GM23338 (cell line): ENCODE data around the gene PGF. TPM values are rescaled to one million over a fixed set of nuclear protein-coding genes. Genes with fewer than 3 reads are reported as not detected.

ENCODE experiments used
- ATAC-seq: fragments of 200-7000 bp; cut with Tn5 transposase; 3 replicates; pipeline ENCODE4 v1.9.1; 2020
- DNase-seq: peaks from one replicate; pipeline ENCODE4 v3.0.0-alpha.2; 2015; ENCODE audit warnings: low spot score
- H2AFZ ChIP-seq: fragments of 200-600 bp; sonication (generic); 2 replicates; pipeline ENCODE4 v1.8.0; 2016; ENCODE audit warnings: antibody characterized with exemption, mild to moderate bottlenecking, moderate library complexity
- H3F3A ChIP-seq: fragments of 200-600 bp; sonication (generic); replicated peaks from 2 replicates; pipeline ENCODE4 v1.8.0; 2017; ENCODE audit warnings: antibody characterized with exemption, mixed run types, low read depth
- H3K27ac ChIP-seq: fragments of 200-600 bp; sonication (generic); 2 replicates; pipeline ENCODE4 v1.6.1; 2016; ENCODE audit warnings: low read depth
- H3K27me3 ChIP-seq: fragments of 200-600 bp; sonication (generic); 2 replicates; pipeline ENCODE4 v1.8.0; 2016; ENCODE audit warnings: mild to moderate bottlenecking, mixed run types, moderate library complexity; ENCODE audit not compliant: insufficient read depth
- H3K36me3 ChIP-seq: fragments of 200-600 bp; sonication (generic); 2 replicates; pipeline ENCODE4 v1.8.0; 2016; ENCODE audit warnings: mild to moderate bottlenecking; ENCODE audit not compliant: insufficient read depth
- H3K4me1 ChIP-seq: fragments of 200-600 bp; sonication (generic); 2 replicates; pipeline ENCODE4 v1.8.0; 2016; ENCODE audit warnings: mild to moderate bottlenecking, moderate library complexity; ENCODE audit not compliant: insufficient read depth
- H3K4me2 ChIP-seq: fragments of 200-600 bp; sonication (generic); 2 replicates; pipeline ENCODE4 v1.7.1; 2017; ENCODE audit warnings: mixed run types
- H3K4me3 ChIP-seq: fragments of 200-600 bp; sonication (generic); 2 replicates; pipeline ENCODE4 v1.6.1; 2016; ENCODE audit warnings: mixed run types
- H3K79me2 ChIP-seq: fragments of 200-600 bp; sonication (generic); replicated peaks from 2 replicates; pipeline ENCODE4 v1.8.0; 2017; ENCODE audit warnings: mild to moderate bottlenecking; ENCODE audit not compliant: insufficient read depth
- H3K9me2 ChIP-seq: fragments of 200-600 bp; sonication (generic); 2 replicates; pipeline ENCODE4 v1.8.0; 2017; ENCODE audit not compliant: insufficient read depth
- H4K20me1 ChIP-seq: fragments of 200-600 bp; sonication (generic); replicated peaks from 2 replicates; pipeline ENCODE4 v1.8.0; 2017; ENCODE audit warnings: mild to moderate bottlenecking; ENCODE audit not compliant: insufficient read depth
- H3K27ac Mint-ChIP-seq: 2 replicates; pipeline ENCODE4 v1.8.0; 2020; ENCODE audit warnings: inconsistent platforms, mild to moderate bottlenecking, moderate library complexity, mixed read lengths
- H3K27me3 Mint-ChIP-seq: 3 replicates; pipeline ENCODE4 v1.8.0; 2022; ENCODE audit warnings: low read depth, mild to moderate bottlenecking, moderate library complexity, mixed read lengths, inconsistent platforms; ENCODE audit not compliant: insufficient read depth, poor library complexity
- H3K36me3 Mint-ChIP-seq: 3 replicates; pipeline ENCODE4 v1.8.0; 2021; ENCODE audit warnings: low read depth, mild to moderate bottlenecking, inconsistent platforms, moderate library complexity, mixed read lengths
- H3K4me1 Mint-ChIP-seq: 3 replicates; pipeline ENCODE4 v1.8.0; 2020; ENCODE audit warnings: mild to moderate bottlenecking, inconsistent platforms, mixed read lengths
- H3K4me3 Mint-ChIP-seq: 3 replicates; pipeline ENCODE4 v1.8.0; 2021; ENCODE audit warnings: moderate library complexity, mild to moderate bottlenecking, inconsistent platforms, mixed read lengths
- H3K9me3 Mint-ChIP-seq: 3 replicates; pipeline ENCODE4 v1.8.0; 2020; ENCODE audit warnings: moderate library complexity, mild to moderate bottlenecking, inconsistent platforms, mixed read lengths
- CREB1 ChIP-seq: fragments of 250-450 bp; sonication (Bioruptor Pico); IDR thresholded peaks from 2 replicates; pipeline ENCODE4 v1.5.0; 2020; ENCODE audit warnings: low read depth, mild to moderate bottlenecking, moderate library complexity
- EZH2 ChIP-seq: fragments of 200-600 bp; sonication (generic); IDR thresholded peaks from one replicate; pipeline ENCODE4 v1.8.0; 2017; ENCODE audit warnings: antibody characterized with exemption, mild to moderate bottlenecking, low read depth; ENCODE audit not compliant: unreplicated experiment
- EZH2phosphoT487 ChIP-seq: fragments of 200-600 bp; sonication (generic); IDR thresholded peaks from one replicate; pipeline ENCODE4 v1.8.1; 2018; ENCODE audit warnings: antibody characterized with exemption; ENCODE audit not compliant: unreplicated experiment
- JUNB ChIP-seq: IDR thresholded peaks from one replicate; pipeline ENCODE4 v1.6.1; 2016; ENCODE audit warnings: antibody characterized with exemption; ENCODE audit not compliant: unreplicated experiment
- NANOG ChIP-seq: IDR thresholded peaks from 2 replicates; pipeline ENCODE4 v1.6.1; 2016; ENCODE audit warnings: antibody characterized with exemption, borderline replicate concordance
- POLR2AphosphoS5 ChIP-seq: IDR thresholded peaks from 2 replicates; pipeline ENCODE4 v1.6.1; 2016; ENCODE audit warnings: antibody characterized with exemption, low read depth
- STAT1 ChIP-seq: IDR thresholded peaks from one replicate; pipeline ENCODE4 v1.6.1; 2016; ENCODE audit warnings: antibody characterized with exemption; ENCODE audit not compliant: unreplicated experiment
- ZNF114 ChIP-seq: fragments of 250-450 bp; sonication (Bioruptor Pico); IDR thresholded peaks from 2 replicates; pipeline ENCODE4 v1.5.0; 2020; ENCODE audit warnings: mild to moderate bottlenecking, moderate library complexity
- ZNF331 ChIP-seq: fragments of 250-450 bp; sonication (Bioruptor Pico); IDR thresholded peaks from 2 replicates; pipeline ENCODE4 v1.5.0; 2020; ENCODE audit warnings: low read depth, mild to moderate bottlenecking, moderate library complexity
- polyA plus RNA-seq: library from polyadenylated mRNA; unstranded; fragments of >200 nt; fragmentation: Nextera tagmentation; extraction: Ambion mirVana; gene quantifications from 2 replicates; pipeline ENCODE4 v1.2.1, GENCODE V29; 2016
- total RNA-seq: library from RNA; depleted of rRNA; stranded (reverse); fragments of >200 nt; shearing (Covaris generic); gene quantifications from 2 replicates; pipeline ENCODE4 v1.2.3, GENCODE V29; 2014
- TF ChIP-seq, protein P1 (sequence below): IDR thresholded peaks from one replicate; pipeline ENCODE4 v1.6.1; 2018; ENCODE audit warnings: antibody characterized with exemption; ENCODE audit not compliant: unreplicated experiment
- TF ChIP-seq, protein P2 (sequence below), 2 experiments: fragments of 200-600 bp in 1 of 2; sonication (generic) in 1 of 2; conservative IDR thresholded peaks; 2 replicates each; pipeline versions ENCODE4 v1.5.1 to v1.6.1; 2016 to 2017; ENCODE audit warnings: antibody characterized with exemption in 2 of 2, low read depth in 2 of 2, mild to moderate bottlenecking in 2 of 2, moderate library complexity in 1 of 2
- TF ChIP-seq, protein P3 (sequence below): IDR thresholded peaks from 2 replicates; pipeline ENCODE4 v1.6.1; 2016; ENCODE audit warnings: antibody characterized with exemption
- TF ChIP-seq, protein P4 (sequence below): fragments of 250-450 bp; sonication (Bioruptor Pico); IDR thresholded peaks from 2 replicates; pipeline ENCODE4 v1.5.0; 2020; ENCODE audit warnings: mild to moderate bottlenecking, moderate library complexity

Gene PGF
- total and polyA plus RNA-seq, 2 experiments from 2014 or later, result 2.9 to 6.3 TPM

DNA sequence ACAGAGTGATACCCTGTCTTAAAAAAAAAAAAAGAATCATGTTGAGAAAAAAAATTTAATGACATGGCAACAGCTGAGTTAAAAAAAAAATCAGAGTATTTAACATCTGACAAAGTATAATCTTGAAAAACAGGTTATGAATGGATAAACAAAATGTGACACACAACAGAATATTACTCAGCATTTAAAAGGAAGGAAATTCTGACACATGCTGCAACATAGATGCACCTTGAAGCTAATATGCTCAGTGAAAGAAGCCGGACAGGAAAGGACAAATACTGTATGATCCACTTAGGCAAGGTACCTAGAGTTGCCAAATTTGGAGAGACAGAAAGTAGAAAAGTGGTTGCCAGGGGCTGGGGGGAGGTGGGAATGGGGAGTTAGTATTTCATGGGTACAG lies 27.9 kb upstream of the PGF start:
- peaks cover 30% of the 10 kb centered on the region for H3K4me1 ChIP-seq
- no peaks in the 10 kb centered on the region; the same call in 2 of the 3 replicates for H3K9me3 Mint-ChIP-seq
- no peak overlapping the region for H3K4me3 Mint-ChIP-seq
- H3K36me3 Mint-ChIP-seq, result no peaks in the 10 kb centered on the region
- no peaks in the 10 kb centered on the region for H3K27me3 ChIP-seq
- H3K4me3 ChIP-seq, result no peak overlapping the region
- TF ChIP-seq CREB1 (CRISPR knock-in tag) (no peak), EZH2 (no peak), NANOG (no peak), ZNF331 (CRISPR knock-in tag) (no peak), STAT1 (no peak), ZNF114 (CRISPR knock-in tag) (no peak), POLR2AphosphoS5 (no peak), JUNB (no peak), EZH2phosphoT487 (no peak)
- TF ChIP-seq, protein P1, sequence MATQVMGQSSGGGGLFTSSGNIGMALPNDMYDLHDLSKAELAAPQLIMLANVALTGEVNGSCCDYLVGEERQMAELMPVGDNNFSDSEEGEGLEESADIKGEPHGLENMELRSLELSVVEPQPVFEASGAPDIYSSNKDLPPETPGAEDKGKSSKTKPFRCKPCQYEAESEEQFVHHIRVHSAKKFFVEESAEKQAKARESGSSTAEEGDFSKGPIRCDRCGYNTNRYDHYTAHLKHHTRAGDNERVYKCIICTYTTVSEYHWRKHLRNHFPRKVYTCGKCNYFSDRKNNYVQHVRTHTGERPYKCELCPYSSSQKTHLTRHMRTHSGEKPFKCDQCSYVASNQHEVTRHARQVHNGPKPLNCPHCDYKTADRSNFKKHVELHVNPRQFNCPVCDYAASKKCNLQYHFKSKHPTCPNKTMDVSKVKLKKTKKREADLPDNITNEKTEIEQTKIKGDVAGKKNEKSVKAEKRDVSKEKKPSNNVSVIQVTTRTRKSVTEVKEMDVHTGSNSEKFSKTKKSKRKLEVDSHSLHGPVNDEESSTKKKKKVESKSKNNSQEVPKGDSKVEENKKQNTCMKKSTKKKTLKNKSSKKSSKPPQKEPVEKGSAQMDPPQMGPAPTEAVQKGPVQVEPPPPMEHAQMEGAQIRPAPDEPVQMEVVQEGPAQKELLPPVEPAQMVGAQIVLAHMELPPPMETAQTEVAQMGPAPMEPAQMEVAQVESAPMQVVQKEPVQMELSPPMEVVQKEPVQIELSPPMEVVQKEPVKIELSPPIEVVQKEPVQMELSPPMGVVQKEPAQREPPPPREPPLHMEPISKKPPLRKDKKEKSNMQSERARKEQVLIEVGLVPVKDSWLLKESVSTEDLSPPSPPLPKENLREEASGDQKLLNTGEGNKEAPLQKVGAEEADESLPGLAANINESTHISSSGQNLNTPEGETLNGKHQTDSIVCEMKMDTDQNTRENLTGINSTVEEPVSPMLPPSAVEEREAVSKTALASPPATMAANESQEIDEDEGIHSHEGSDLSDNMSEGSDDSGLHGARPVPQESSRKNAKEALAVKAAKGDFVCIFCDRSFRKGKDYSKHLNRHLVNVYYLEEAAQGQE, result no peak
- TF ChIP-seq, protein P2, sequence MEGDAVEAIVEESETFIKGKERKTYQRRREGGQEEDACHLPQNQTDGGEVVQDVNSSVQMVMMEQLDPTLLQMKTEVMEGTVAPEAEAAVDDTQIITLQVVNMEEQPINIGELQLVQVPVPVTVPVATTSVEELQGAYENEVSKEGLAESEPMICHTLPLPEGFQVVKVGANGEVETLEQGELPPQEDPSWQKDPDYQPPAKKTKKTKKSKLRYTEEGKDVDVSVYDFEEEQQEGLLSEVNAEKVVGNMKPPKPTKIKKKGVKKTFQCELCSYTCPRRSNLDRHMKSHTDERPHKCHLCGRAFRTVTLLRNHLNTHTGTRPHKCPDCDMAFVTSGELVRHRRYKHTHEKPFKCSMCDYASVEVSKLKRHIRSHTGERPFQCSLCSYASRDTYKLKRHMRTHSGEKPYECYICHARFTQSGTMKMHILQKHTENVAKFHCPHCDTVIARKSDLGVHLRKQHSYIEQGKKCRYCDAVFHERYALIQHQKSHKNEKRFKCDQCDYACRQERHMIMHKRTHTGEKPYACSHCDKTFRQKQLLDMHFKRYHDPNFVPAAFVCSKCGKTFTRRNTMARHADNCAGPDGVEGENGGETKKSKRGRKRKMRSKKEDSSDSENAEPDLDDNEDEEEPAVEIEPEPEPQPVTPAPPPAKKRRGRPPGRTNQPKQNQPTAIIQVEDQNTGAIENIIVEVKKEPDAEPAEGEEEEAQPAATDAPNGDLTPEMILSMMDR (conservative IDR thresholded peaks at IDR 0.05; ENCODE audit: low read depth in 2 of 2), result no peak
- TF ChIP-seq, protein P3, sequence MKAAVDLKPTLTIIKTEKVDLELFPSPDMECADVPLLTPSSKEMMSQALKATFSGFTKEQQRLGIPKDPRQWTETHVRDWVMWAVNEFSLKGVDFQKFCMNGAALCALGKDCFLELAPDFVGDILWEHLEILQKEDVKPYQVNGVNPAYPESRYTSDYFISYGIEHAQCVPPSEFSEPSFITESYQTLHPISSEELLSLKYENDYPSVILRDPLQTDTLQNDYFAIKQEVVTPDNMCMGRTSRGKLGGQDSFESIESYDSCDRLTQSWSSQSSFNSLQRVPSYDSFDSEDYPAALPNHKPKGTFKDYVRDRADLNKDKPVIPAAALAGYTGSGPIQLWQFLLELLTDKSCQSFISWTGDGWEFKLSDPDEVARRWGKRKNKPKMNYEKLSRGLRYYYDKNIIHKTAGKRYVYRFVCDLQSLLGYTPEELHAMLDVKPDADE, result no peak
- TF ChIP-seq, protein P4, sequence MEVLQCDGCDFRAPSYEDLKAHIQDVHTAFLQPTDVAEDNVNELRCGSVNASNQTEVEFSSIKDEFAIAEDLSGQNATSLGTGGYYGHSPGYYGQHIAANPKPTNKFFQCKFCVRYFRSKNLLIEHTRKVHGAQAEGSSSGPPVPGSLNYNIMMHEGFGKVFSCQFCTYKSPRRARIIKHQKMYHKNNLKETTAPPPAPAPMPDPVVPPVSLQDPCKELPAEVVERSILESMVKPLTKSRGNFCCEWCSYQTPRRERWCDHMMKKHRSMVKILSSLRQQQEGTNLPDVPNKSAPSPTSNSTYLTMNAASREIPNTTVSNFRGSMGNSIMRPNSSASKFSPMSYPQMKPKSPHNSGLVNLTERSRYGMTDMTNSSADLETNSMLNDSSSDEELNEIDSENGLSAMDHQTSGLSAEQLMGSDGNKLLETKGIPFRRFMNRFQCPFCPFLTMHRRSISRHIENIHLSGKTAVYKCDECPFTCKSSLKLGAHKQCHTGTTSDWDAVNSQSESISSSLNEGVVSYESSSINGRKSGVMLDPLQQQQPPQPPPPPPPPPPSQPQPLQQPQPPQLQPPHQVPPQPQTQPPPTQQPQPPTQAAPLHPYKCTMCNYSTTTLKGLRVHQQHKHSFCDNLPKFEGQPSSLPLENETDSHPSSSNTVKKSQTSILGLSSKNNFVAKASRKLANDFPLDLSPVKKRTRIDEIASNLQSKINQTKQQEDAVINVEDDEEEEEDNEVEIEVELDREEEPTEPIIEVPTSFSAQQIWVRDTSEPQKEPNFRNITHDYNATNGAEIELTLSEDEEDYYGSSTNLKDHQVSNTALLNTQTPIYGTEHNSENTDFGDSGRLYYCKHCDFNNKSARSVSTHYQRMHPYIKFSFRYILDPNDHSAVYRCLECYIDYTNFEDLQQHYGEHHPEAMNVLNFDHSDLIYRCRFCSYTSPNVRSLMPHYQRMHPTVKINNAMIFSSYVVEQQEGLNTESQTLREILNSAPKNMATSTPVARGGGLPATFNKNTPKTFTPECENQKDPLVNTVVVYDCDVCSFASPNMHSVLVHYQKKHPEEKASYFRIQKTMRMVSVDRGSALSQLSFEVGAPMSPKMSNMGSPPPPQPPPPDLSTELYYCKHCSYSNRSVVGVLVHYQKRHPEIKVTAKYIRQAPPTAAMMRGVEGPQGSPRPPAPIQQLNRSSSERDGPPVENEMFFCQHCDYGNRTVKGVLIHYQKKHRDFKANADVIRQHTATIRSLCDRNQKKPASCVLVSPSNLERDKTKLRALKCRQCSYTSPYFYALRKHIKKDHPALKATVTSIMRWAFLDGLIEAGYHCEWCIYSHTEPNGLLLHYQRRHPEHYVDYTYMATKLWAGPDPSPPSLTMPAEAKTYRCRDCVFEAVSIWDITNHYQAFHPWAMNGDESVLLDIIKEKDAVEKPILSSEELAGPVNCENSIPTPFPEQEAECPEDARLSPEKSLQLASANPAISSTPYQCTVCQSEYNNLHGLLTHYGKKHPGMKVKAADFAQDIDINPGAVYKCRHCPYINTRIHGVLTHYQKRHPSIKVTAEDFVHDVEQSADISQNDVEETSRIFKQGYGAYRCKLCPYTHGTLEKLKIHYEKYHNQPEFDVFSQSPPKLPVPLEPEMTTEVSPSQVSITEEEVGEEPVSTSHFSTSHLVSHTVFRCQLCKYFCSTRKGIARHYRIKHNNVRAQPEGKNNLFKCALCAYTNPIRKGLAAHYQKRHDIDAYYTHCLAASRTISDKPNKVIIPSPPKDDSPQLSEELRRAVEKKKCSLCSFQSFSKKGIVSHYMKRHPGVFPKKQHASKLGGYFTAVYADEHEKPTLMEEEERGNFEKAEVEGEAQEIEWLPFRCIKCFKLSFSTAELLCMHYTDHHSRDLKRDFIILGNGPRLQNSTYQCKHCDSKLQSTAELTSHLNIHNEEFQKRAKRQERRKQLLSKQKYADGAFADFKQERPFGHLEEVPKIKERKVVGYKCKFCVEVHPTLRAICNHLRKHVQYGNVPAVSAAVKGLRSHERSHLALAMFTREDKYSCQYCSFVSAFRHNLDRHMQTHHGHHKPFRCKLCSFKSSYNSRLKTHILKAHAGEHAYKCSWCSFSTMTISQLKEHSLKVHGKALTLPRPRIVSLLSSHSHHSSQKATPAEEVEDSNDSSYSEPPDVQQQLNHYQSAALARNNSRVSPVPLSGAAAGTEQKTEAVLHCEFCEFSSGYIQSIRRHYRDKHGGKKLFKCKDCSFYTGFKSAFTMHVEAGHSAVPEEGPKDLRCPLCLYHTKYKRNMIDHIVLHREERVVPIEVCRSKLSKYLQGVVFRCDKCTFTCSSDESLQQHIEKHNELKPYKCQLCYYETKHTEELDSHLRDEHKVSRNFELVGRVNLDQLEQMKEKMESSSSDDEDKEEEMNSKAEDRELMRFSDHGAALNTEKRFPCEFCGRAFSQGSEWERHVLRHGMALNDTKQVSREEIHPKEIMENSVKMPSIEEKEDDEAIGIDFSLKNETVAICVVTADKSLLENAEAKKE (CRISPR knock-in tag), result no peak
- no peak overlapping the region for H3K27ac ChIP-seq
- no peaks in the 10 kb centered on the region for H3K9me2 ChIP-seq
- no peak overlapping the region for H3K4me2 ChIP-seq
- ATAC-seq (no peak), DNase-seq (no peak)
- H3K27me3 Mint-ChIP-seq, result peaks cover 12% of the 10 kb centered on the region
- no peaks in the 10 kb centered on the region for H3K36me3 ChIP-seq
- no peaks in the 10 kb centered on the region for H4K20me1 ChIP-seq
- H3K4me1 Mint-ChIP-seq, result peaks cover 39% of the 10 kb centered on the region
- peaks cover 8% of the 10 kb centered on the region; the same call in 1 of the 2 replicates for H3F3A ChIP-seq
- H2AFZ ChIP-seq, result no peak overlapping the region
- H3K79me2 ChIP-seq, result no peaks in the 10 kb centered on the region
- H3K27ac Mint-ChIP-seq, result no peak overlapping the region
